Neural cell (in vitro differentiated cells): ENCODE data around the gene ABCA13.

Source experiments
- CTCF ChIP-seq: fragments of 450-650 bp; IDR thresholded peaks from 2 replicates; pipeline ENCODE4 v1.5.1; 2014; ENCODE audit warnings: antibody characterized with exemption, mild to moderate bottlenecking, moderate library complexity; ENCODE audit not compliant: poor library complexity, severe bottlenecking
- EP300 ChIP-seq: fragments of 450-650 bp; conservative IDR thresholded peaks from 2 replicates; pipeline ENCODE4 v1.6.1; 2014; ENCODE audit warnings: antibody characterized with exemption, mild to moderate bottlenecking, moderate library complexity; ENCODE audit not compliant: poor library complexity, severe bottlenecking
- EZH2 ChIP-seq: fragments of 200-600, 300-800 bp; shearing (Covaris generic), sonication (generic); IDR thresholded peaks from 2 replicates; pipeline ENCODE4 v1.6.1; 2014; ENCODE audit warnings: antibody characterized with exemption, low read length, borderline replicate concordance, mild to moderate bottlenecking; ENCODE audit not compliant: insufficient read depth, poor library complexity, severe bottlenecking
- POLR2AphosphoS5 ChIP-seq: IDR thresholded peaks from 2 replicates; pipeline ENCODE4 v1.6.1; 2012
- REST ChIP-seq: IDR thresholded peaks from 2 replicates; pipeline ENCODE4 v1.6.1; 2012; ENCODE audit warnings: borderline replicate concordance
- SMC3 ChIP-seq: fragments of 450-650 bp; conservative IDR thresholded peaks from 2 replicates; pipeline ENCODE4 v1.6.1; 2014; ENCODE audit warnings: antibody characterized with exemption, mild to moderate bottlenecking, moderate library complexity; ENCODE audit not compliant: poor library complexity

GRCh38 chr7:48130658-48131108 is 40.6 kb upstream of the ABCA13 start:
- TF ChIP-seq SMC3 (no peak), EZH2 (no peak), CTCF (no peak), REST (no peak), POLR2AphosphoS5 (no peak), EP300 (no peak)
